Activated CD8-positive, alpha-beta memory T cell treated with anti-CD3 and anti-CD28 coated beads, Interleukin-2, amount 10 ng/mL, durations not matched to agents 7 days and 5 days (primary cell): ENCODE data around the gene MED4. TPM values are rescaled to one million over a fixed set of nuclear protein-coding genes. Genes with fewer than 3 reads are reported as not detected.
"Not testable (repeated sequence)": the region's sequence is repeated elsewhere in the genome, so short reads cannot be mapped to it uniquely, and the experiment has no call there.

Source experiments
- ATAC-seq: fragments of 150-1000 bp; cut with Tn5 transposase; one replicate; pipeline ENCODE4 v1.10.0; 2021; ENCODE audit warnings: moderate library complexity
- CTCF ChIA-PET: fragments of 350-600 bp; sonication (Branson Sonifier 250); formaldehyde crosslinking; loops from one replicate; lab custom pipeline; 2021; ENCODE audit warnings: antibody characterized with exemption; lab: Charles Lee
- DNase-seq: peaks from one replicate; pipeline ENCODE4 v3.0.0-alpha.2; 2020
- H3K27ac Mint-ChIP-seq: one replicate; pipeline ENCODE4 v1.8.0; 2021; ENCODE audit warnings: mild to moderate bottlenecking, mixed read lengths
- H3K27me3 Mint-ChIP-seq: one replicate; pipeline ENCODE4 v1.8.0; 2021; ENCODE audit warnings: mixed read lengths
- H3K36me3 Mint-ChIP-seq: one replicate; pipeline ENCODE4 v1.8.0; 2021; ENCODE audit warnings: mild to moderate bottlenecking, mixed read lengths
- H3K4me1 Mint-ChIP-seq: one replicate; pipeline ENCODE4 v1.8.0; 2021; ENCODE audit warnings: mixed read lengths
- H3K4me3 Mint-ChIP-seq: one replicate; pipeline ENCODE4 v1.8.0; 2021; ENCODE audit warnings: mild to moderate bottlenecking, moderate library complexity, mixed read lengths
- H3K9me3 Mint-ChIP-seq: one replicate; pipeline ENCODE4 v1.8.0; 2022; ENCODE audit warnings: low read depth, mixed read lengths
- total RNA-seq, 2 experiments: library from RNA; stranded (reverse); gene quantifications; one replicate each; pipeline ENCODE4 v1.2.3, GENCODE V29; 2021

Gene MED4
- total RNA-seq, 2 experiments from 2014 or later: 53.8 to 58.8 TPM

- Mint-ChIP-seq H3K36me3 (peaks cover 89% of the 10 kb centered on the region), H3K27ac (no peak overlapping the region), H3K4me3 (no peak overlapping the region), H3K4me1 (peaks cover 12% of the 10 kb centered on the region), H3K9me3 (peaks cover 20% of the 10 kb centered on the region), H3K27me3 (no peaks in the 10 kb centered on the region)
- DNase-seq (no peak), ATAC-seq (no peak)
- CTCF ChIA-PET: interaction anchor here (1.9 kb wide), 1 partner anchor 21 kb away, joined by 6 read pairs; the partner anchor contains the start of gene MED4
Observed at GRCh38 chr13:48074006-48074405, 20.9 kb downstream of the MED4 start.

GRCh38 chr13:48072787-48073186 is 22.1 kb downstream of the MED4 start:
- DNase-seq (no peak), ATAC-seq (no peak)
- Mint-ChIP-seq H3K27ac (peak overlapping the region; percentile 45), H3K36me3 (peaks cover 91% of the 10 kb centered on the region), H3K4me3 (no peak overlapping the region), H3K27me3 (no peaks in the 10 kb centered on the region), H3K4me1 (peaks cover 7% of the 10 kb centered on the region), H3K9me3 (peaks cover 27% of the 10 kb centered on the region)
- CTCF ChIA-PET: interaction anchor here (0.7 to 1.9 kb wide), 2 partner anchors 22 to 35 kb away, joined by 3 to 6 read pairs; partner anchors contain the start of genes MED4 and NUDT15

DNA sequence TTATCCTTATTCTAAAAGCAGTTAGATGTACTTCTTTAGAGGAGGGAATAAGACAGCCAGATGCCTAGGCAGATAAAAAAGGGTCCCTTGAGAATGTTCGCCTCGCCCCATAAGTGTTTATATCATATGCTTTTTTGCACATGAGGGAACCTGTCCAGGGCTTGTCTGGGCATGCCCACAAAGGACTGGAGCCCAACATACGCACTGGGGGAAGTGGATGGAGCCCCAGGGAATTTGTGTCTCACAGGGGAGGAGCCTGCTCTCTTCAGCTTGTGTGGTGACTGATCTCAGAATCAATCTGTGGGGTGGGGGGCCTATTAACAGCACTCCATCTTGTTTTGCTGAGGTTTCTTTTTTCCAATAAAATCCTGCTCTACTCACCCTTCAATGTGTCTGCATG is 22.6 kb downstream of the MED4 start:
- Mint-ChIP-seq H3K36me3 (peaks cover 96% of the 10 kb centered on the region), H3K4me1 (peaks cover 11% of the 10 kb centered on the region), H3K4me3 (no peak overlapping the region), H3K27me3 (no peaks in the 10 kb centered on the region), H3K27ac (no peak overlapping the region), H3K9me3 (peaks cover 27% of the 10 kb centered on the region)
- no peak for DNase-seq
- no peak for ATAC-seq
- CTCF ChIA-PET: interaction anchor here (0.7 to 1.9 kb wide), 2 partner anchors 23 to 35 kb away, joined by 3 to 6 read pairs; partner anchors contain the start of genes MED4 and NUDT15

DNA sequence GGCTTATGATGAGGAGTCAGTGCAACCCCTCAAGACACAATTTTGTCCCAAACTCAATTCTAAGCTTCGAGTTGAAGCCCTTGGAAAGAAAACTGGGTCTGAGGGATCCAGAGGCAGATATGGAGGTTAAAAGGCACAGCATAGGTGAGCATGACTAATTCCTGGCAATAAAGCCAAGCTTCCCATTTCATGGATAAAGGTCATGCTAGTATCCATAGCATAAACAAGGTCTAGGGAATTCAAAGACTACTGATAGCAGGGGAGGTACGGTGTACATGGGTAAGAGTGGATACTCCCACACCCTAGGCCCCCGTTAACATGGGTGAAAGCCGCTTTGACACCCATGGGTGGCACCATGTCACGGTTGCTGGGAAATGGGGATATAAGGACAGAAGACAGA is 24.0 kb downstream of the MED4 start:
- DNase-seq (no peak), ATAC-seq (no peak)
- no peak overlapping the region for H3K4me3 Mint-ChIP-seq
- H3K36me3 Mint-ChIP-seq: peaks cover 99% of the 10 kb centered on the region
- H3K9me3 Mint-ChIP-seq: peaks cover 35% of the 10 kb centered on the region
- CTCF ChIA-PET: no interaction called here
- H3K4me1 Mint-ChIP-seq: peaks cover 24% of the 10 kb centered on the region
- no peak overlapping the region for H3K27ac Mint-ChIP-seq
- H3K27me3 Mint-ChIP-seq: no peaks in the 10 kb centered on the region

DNA sequence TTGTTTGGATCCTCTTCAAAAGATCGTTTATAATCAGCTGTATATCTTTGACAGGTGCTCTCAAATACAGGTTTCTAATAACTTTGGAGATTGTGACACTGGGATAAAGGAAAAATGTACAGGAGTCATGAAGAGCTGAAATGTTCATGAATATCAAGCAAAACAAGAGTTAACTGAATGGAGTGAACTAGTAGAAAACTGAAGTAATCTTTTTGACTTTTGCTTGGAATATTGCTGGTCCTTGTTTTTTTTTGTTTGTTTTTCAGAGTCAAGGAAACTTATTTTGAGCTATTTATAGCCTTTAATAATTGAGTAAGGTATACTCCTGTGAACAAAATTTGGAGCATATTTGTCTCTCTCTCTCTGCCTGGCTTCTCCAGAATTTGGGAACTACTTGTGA is 25.3 kb downstream of the MED4 start:
- no peak overlapping the region for H3K27ac Mint-ChIP-seq
- ATAC-seq: no peak
- peaks cover 98% of the 10 kb centered on the region for H3K36me3 Mint-ChIP-seq
- DNase-seq: no peak
- peaks cover 24% of the 10 kb centered on the region for H3K4me1 Mint-ChIP-seq
- peaks cover 35% of the 10 kb centered on the region for H3K9me3 Mint-ChIP-seq
- CTCF ChIA-PET: no interaction called here
- H3K27me3 Mint-ChIP-seq: no peaks in the 10 kb centered on the region
- H3K4me3 Mint-ChIP-seq: no peak overlapping the region

GRCh38 chr13:48068952-48069351 is 26.0 kb downstream of the MED4 start:
- no peak for DNase-seq
- H3K4me1 Mint-ChIP-seq: peaks cover 24% of the 10 kb centered on the region
- CTCF ChIA-PET: no interaction called here
- ATAC-seq: no peak
- H3K9me3 Mint-ChIP-seq: peaks cover 35% of the 10 kb centered on the region
- H3K4me3 Mint-ChIP-seq: no peak overlapping the region
- no peak overlapping the region for H3K27ac Mint-ChIP-seq
- H3K36me3 Mint-ChIP-seq: peaks cover 93% of the 10 kb centered on the region
- H3K27me3 Mint-ChIP-seq: no peaks in the 10 kb centered on the region

DNA sequence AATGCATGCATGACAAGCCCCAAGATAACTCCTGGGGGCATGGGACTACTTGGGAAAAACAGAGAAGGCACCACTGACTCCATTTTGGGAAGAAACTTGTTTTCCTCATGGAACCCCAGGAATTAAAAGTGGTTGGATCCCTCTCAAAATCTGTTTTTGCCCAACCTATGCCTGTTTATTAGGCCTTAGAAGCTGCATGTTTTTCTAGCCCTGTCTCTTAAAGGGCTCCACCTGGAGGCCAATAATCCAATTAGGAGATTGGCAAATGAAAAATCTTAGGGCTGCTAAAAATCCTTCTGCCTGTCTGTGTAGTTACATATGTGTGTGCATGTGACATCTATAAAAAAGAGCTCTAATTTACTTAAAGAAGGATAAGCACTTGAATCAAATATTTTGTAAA is 26.9 kb downstream of the MED4 start:
- CTCF ChIA-PET: interaction anchor here (2.2 kb wide), 1 partner anchor 29 kb away, joined by 5 read pairs; no protein-coding TSS in a partner anchor

DNA sequence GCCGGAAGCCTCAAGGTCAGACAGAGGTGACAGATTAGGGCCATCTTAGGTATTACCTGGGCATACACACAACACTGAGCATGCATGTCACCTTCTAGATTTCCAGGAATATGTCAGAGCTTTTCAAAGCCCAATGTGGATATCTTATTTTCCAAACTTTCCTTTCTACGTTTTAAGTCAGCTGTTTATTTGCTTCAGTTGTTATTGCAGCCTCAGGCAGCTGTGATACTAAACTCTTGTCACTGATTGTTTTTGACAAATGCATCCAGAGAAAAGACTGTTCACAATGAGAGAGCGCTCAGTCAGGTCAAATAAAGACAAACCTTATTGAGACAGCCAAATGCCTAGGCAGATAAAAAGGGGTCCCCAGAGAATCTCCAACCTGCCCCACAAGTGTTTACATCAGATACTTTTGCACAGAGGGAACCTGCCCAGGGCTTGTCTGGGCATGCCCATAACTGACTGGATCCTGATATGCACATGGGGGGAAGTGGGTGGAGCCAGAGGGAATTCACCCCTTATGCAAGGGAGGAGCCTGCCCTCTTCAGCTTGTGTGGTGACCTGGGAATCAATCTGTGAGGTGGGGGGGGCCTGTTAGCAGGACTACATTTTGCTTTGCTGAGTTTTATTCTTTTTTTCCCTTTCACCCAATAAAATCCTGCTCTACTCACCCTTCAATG is 28.5 kb downstream of the MED4 start:
- DNase-seq: peak; percentile 68
- H3K4me1 Mint-ChIP-seq: peaks cover 22% of the 10 kb centered on the region
- ATAC-seq: peak; percentile 91
- no peaks in the 10 kb centered on the region for H3K27me3 Mint-ChIP-seq
- peaks cover 78% of the 10 kb centered on the region for H3K36me3 Mint-ChIP-seq
- H3K27ac Mint-ChIP-seq: peak overlapping the region; percentile 65
- peaks cover 25% of the 10 kb centered on the region for H3K9me3 Mint-ChIP-seq
- CTCF ChIA-PET: interaction anchor here (2.2 kb wide), 1 partner anchor 27 kb away, joined by 5 read pairs; no protein-coding TSS in a partner anchor
- no peak overlapping the region for H3K4me3 Mint-ChIP-seq

More for the DNA sequence above, 26.9 kb downstream of the MED4 start:
- Mint-ChIP-seq H3K27ac (no peak overlapping the region), H3K4me3 (no peak overlapping the region), H3K9me3 (peaks cover 32% of the 10 kb centered on the region), H3K27me3 (no peaks in the 10 kb centered on the region), H3K36me3 (peaks cover 91% of the 10 kb centered on the region), H3K4me1 (peaks cover 24% of the 10 kb centered on the region)
- DNase-seq (no peak), ATAC-seq (no peak)

GRCh38 chr13:48059951-48060350 is 35.0 kb downstream of the MED4 start:
- ATAC-seq, H3K4me3 Mint-ChIP-seq, DNase-seq, CTCF ChIA-PET, H3K27me3 Mint-ChIP-seq, H3K27ac Mint-ChIP-seq, H3K9me3 Mint-ChIP-seq: not testable (repeated sequence)
- Mint-ChIP-seq H3K36me3 (peaks cover 45% of the 10 kb centered on the region), H3K4me1 (peaks cover 14% of the 10 kb centered on the region)

DNA sequence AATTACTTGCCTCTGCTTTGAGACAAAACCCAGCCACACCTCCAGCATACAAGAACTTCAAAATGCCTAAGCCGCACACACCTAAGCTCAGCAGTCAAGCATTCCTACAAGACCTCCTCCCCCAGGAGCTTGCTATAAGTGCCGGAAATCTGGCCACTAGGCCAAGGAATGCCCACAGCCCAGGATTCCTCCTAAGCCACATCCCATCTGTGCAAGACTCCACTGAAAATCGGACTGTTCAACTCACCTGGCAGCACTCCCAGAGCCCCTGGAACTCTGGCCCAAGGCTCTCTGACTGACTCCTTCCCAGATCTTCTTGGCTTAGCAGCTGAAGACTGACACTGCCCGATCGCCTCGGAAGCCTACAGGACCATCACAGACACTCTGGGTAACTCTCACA is 36.4 kb downstream of the MED4 start:
- CTCF ChIA-PET, H3K27ac Mint-ChIP-seq, H3K4me3 Mint-ChIP-seq, H3K9me3 Mint-ChIP-seq, H3K27me3 Mint-ChIP-seq, ATAC-seq, DNase-seq: not testable (repeated sequence)
- Mint-ChIP-seq H3K4me1 (peaks cover 14% of the 10 kb centered on the region), H3K36me3 (peaks cover 40% of the 10 kb centered on the region)

DNA sequence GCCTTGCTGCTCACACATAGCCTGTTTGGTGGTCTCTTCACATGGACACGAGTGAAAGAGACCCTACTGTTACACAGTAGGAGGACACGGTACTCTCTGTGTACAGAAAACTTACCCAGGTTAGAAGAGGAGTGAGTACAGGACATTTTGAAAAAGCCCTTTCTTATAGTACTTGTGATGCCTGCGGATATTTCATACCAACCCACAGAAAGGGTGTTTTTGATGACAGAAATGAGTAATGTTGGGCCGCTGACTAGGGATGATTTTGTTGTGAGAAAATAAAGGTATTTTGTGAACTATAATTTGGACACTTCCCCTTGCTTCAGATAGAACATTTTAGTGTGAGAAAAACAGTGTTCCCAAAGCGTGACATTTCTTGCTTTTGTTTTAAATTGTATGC is 39.2 kb downstream of the MED4 start:
- Mint-ChIP-seq H3K9me3 (no peaks in the 10 kb centered on the region), H3K27me3 (no peaks in the 10 kb centered on the region), H3K27ac (no peak overlapping the region), H3K4me3 (no peak overlapping the region), H3K36me3 (peaks cover 51% of the 10 kb centered on the region), H3K4me1 (peaks cover 14% of the 10 kb centered on the region)
- DNase-seq: no peak
- CTCF ChIA-PET: no interaction called here
- ATAC-seq: peak; percentile 23

DNA sequence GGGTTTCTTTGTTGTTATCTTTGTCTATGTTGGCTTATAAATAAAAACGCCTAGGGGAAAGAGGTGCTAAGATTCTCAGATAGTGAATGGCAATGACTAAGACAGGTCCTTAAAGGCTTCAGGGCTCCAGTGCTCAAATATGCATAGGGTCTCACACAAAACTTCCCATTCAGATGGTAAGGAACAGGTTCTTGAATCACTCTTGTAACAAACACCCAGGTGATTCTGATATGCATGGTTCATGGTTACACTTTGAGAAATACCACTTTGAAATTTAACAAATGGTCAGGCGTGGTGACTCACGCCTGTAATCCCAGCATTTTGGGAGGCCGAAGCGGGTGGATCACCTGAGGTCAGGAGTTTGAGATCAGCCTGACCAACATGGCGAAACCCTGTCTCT is 40.3 kb downstream of the MED4 start:
- peaks cover 51% of the 10 kb centered on the region for H3K36me3 Mint-ChIP-seq
- ATAC-seq (no peak), DNase-seq (no peak)
- CTCF ChIA-PET: interaction anchor here (2.3 kb wide), 1 partner anchor 17 kb away, joined by 8 read pairs; the partner anchor contains the start of gene NUDT15
- no peaks in the 10 kb centered on the region for H3K27me3 Mint-ChIP-seq
- peaks cover 14% of the 10 kb centered on the region for H3K4me1 Mint-ChIP-seq
- H3K9me3 Mint-ChIP-seq: no peaks in the 10 kb centered on the region
- no peak overlapping the region for H3K27ac Mint-ChIP-seq
- no peak overlapping the region for H3K4me3 Mint-ChIP-seq

- Mint-ChIP-seq H3K4me3 (no peak overlapping the region), H3K9me3 (no peaks in the 10 kb centered on the region), H3K27me3 (no peaks in the 10 kb centered on the region), H3K27ac (no peak overlapping the region), H3K36me3 (peaks cover 59% of the 10 kb centered on the region), H3K4me1 (peaks cover 3% of the 10 kb centered on the region)
- CTCF ChIA-PET: no interaction called here
- DNase-seq: no peak
- no peak for ATAC-seq
Observed at GRCh38 chr13:48050550-48050949, 44.4 kb downstream of the MED4 start.
